ENCODE data around the gene RAPGEF5.

DNA sequence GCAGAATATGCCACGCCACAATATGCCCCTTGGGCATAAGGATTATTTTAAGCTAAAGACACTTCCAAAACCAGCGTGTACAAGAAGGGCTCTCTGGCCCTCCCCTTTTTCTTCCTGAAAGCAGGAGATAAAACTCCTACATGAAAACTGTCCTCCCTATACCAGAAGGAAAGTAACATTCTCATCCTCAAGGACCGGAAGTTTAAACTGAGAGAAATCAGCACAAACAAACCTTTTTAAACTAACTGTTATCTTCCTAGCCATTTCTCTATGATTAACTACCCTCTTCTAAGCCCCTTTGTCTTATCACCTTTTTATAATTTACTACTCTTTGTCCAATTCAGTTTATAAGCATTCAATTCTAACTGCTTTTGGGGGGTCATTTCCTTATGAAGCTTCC is 16.4 kb upstream of the RAPGEF5 start:
- TF ChIP-seq, protein P1, sequence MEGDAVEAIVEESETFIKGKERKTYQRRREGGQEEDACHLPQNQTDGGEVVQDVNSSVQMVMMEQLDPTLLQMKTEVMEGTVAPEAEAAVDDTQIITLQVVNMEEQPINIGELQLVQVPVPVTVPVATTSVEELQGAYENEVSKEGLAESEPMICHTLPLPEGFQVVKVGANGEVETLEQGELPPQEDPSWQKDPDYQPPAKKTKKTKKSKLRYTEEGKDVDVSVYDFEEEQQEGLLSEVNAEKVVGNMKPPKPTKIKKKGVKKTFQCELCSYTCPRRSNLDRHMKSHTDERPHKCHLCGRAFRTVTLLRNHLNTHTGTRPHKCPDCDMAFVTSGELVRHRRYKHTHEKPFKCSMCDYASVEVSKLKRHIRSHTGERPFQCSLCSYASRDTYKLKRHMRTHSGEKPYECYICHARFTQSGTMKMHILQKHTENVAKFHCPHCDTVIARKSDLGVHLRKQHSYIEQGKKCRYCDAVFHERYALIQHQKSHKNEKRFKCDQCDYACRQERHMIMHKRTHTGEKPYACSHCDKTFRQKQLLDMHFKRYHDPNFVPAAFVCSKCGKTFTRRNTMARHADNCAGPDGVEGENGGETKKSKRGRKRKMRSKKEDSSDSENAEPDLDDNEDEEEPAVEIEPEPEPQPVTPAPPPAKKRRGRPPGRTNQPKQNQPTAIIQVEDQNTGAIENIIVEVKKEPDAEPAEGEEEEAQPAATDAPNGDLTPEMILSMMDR (IDR thresholded peaks at IDR 0.05 in 2 of 3, conservative IDR thresholded peaks at IDR 0.05 in 1 of 3; ENCODE audit: borderline replicate concordance in 1 of 3, insufficient read depth in 1 of 3, low read depth in 2 of 3, low read length in 2 of 3), result no peak
- TF ChIP-seq POLR2A (IDR thresholded peaks at IDR 0.05; ENCODE audit: borderline replicate concordance, extremely low read depth, insufficient read depth, insufficient read length) (no peak), EZH2 (IDR thresholded peaks at IDR 0.05) (no peak), CEBPB (IDR thresholded peaks at IDR 0.05; ENCODE audit: low read depth) (no peak)
